ENCODE results near the gene BSN.
"Not testable (repeated sequence)": the region's sequence is repeated elsewhere in the genome, so short reads cannot be mapped to it uniquely, and the experiment has no call there.

The BSN gene

DNA sequence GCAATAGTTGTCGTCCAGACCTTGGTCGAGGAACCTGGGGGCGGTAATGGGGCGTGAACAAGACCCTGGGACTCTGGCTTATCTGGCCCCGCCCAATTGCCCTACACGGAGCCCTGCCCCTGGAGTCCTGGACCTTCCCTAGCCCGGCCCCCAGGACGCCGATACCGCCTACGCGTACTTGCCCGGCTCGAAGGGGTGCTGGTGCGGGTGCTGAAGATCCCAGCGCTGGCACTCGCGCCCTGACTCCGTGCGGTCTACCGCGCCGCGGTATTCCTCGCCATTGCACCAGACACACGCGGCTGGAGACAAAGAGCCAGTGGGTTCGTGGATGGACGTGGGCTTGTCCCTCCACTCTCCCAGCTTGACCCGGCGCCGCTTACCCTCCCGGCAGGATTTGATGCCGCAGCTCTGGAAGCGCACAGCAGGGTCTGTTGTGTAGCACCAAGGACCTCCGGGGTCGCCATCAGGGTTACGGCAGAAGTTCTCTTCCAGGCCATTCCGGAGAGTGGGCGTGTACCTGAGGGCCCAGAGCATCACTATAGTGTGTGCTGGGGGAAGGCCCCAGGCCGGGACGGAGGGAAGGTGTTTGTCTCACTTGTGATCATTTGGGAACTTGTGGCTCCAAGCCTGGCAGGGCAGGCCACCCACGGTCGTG, 132.6 kb downstream of the BSN start:
- 10 to 13% methylated on average over 30 to 34 of the region's 44 CpGs for WGBS, 2 experiments (ENCODE audit: insufficient coverage in 2 of 2)
- peak overlapping the region; percentile 39 for H3K4me3 ChIP-seq (ENCODE audit: extremely low read depth, insufficient read depth, low read length, poor library complexity, severe bottlenecking)
- not testable (repeated sequence) for H3K27ac ChIP-seq (ENCODE audit: low read depth, low read length, severe bottlenecking)

DNA sequence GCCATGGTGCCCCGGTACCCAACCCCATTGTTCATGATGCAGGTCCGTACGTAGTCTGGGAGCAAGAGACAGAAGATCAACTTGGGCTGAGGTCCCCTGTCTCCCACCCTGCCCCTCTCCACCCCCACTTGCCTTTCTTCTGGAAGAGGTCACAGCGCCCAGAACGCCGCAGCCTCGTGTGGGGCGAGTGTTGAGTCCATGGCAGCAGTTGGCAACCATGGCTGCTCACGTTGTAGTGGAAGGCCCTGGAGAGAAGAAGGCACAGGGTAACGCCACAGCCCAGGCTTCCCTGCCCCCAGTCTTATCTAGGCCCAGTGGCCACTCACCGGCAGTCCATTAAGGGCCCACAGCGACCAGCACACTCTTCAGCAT, 133.1 kb downstream of the BSN start:
- H3K4me1 ChIP-seq (ENCODE audit: control insufficient read depth, insufficient read depth, low read length, poor library complexity, severe bottlenecking); H3K9me3 ChIP-seq (ENCODE audit: control insufficient read depth, low read length); H3K27ac ChIP-seq (ENCODE audit: low read depth, low read length, severe bottlenecking): not testable (repeated sequence)
- peaks cover 15% of the 10 kb centered on the region for H3K36me3 ChIP-seq (ENCODE audit: control insufficient read depth, insufficient read depth, low read length)
- WGBS, 2 experiments (ENCODE audit: insufficient coverage in 2 of 2): 87 to 100% methylated on average over 2 to 5 of the region's 12 CpGs
- H3K4me3 ChIP-seq (ENCODE audit: extremely low read depth, insufficient read depth, low read length, poor library complexity, severe bottlenecking): peak overlapping the region; percentile 39

More for the DNA sequence above, 132.6 kb downstream of the BSN start:
- not testable (repeated sequence) for H3K4me1 ChIP-seq (ENCODE audit: control insufficient read depth, insufficient read depth, low read length, poor library complexity, severe bottlenecking); H3K9me3 ChIP-seq (ENCODE audit: control insufficient read depth, low read length)
- H3K36me3 ChIP-seq (ENCODE audit: control insufficient read depth, insufficient read depth, low read length): peaks cover 20% of the 10 kb centered on the region

DNA sequence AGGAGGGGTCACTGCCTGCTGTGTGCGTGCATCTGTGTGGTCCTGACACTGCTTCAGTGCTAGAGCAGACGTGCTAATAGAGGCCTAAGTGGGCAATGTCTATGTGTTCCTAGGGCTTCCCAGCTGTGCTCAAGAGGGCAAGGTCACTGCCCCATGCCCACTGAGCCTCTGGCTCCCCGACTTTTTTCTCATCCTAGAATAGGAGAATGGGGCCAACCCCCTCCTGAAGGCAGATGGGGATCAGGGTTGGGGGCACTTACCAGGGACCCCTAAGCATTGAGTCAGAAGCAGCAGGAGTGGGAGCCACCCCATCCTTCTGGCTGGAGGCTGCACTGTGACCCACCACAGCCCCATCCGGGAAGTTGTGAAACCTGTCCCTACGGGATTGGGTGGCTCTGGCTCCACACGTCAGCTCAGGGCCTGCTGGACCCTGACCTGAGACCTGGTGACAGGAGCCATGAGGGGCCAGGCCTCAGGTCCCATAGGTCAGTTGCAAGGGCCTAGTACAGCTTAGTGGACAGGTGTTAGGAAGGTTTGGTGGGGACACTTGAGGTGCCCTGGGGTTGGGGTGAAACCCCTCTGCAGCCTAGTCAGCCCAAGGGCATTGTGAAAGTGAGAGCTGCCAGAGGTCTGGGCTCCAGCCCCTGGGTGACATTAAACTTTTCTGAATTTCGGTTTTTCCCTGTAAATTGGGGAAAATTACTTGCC, 134.2 kb downstream of the BSN start:
- Histone ChIP-seq H3K4me3 (ENCODE audit: extremely low read depth, insufficient read depth, low read length, poor library complexity, severe bottlenecking) (peak overlapping the region; percentile 82), H3K27ac (ENCODE audit: low read depth, low read length, severe bottlenecking) (peak overlapping the region; percentile 10)
- WGBS, 2 experiments (ENCODE audit: insufficient coverage in 2 of 2): 100% methylated on average over 2 of the region's 7 CpGs
- H3K4me1 ChIP-seq (ENCODE audit: control insufficient read depth, insufficient read depth, low read length, poor library complexity, severe bottlenecking); H3K36me3 ChIP-seq (ENCODE audit: control insufficient read depth, insufficient read depth, low read length); H3K9me3 ChIP-seq (ENCODE audit: control insufficient read depth, low read length): not testable (repeated sequence)

DNA sequence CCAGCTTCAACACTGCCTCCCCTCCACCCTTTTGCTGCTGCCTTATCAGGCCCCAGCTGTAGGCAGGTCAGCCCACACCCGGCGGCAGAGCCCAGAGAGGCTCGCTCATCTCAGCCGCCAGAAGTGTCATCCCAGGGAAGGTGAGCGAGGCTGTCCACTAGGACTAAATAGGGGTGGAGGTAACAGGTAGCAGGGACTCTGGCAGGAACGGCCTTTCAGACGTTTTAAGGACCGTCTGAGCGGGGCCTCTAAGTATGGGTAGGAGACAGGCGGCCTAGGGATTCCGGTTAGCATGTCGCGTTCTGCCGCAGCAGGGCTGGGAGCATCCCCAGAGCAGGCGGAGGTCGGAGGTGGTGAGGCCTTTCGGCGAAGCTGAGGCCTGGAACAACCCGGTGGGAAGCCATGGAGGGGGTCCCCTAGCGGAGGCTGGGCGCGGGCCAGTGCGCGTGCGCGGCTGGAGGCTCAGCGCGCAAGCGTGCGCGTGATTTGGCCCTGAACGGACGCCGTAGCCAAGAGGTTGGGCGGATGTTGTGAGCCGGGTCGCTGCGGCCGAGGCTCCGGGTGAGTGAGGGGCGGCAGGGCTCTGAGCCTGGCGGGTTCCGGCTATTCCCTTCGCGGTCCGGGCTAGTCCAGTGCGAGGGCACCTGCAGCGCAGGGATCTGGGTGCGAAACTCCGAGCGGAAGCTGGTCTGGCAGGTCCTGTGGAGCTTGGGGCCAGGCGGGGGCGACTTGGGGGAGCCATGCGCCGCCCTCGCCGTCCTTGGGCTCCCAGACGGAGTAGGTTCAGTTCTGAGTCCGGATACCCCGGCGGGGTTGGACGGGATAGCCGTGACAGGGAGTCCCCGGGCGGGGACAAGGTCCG, 135.0 kb downstream of the BSN start, which contains the start of the genes MST1 and RNF123:
Gene MST1 (minus strand): TSS at position 429 of the 862 bp plus-strand sequence. CDS start 783 bp downstream, outside the sequence.
Gene RNF123 (plus strand): TSS at position 512 of the 862 bp plus-strand sequence. CDS start 1,609 bp downstream, outside the sequence.
- peak within 1 kb of the TSS; percentile 10 for H3K27ac ChIP-seq (ENCODE audit: low read depth, low read length, severe bottlenecking)

DNA sequence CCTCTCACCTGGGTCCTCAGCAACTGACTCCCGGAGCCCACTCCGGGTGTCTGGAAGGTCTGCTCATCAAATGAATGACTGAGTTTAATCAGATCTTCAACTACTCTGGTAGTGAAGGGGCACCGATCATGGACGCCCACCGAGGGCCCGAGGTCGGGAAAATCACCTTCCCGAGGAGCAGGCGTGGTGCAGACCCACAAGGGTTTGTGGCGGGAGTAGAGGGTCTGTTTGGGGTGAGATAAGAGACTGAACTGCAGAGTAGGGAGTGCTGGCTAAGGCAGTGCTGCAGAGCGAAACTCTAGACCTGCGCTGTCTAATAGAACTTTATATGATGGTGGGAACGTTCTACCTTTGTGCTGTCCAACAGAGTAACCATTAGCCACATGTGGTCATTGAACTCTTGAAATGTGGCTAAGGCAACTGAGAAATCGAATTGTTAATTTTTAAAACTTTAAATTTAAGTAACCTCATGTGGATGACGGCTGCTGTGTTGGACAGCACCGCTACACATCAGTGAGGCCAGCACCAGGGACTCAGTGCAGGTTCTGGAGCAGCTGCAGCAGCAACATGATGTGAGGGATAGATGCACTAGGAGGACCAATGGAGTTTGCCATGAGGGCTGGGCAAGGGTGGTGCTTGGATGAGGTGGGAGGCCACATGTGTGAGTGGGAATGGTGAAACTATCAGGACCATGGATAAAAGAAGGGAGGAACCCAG, 135.8 kb downstream of the BSN start:
- not testable (repeated sequence) for H3K9me3 ChIP-seq (ENCODE audit: control insufficient read depth, low read length); H3K36me3 ChIP-seq (ENCODE audit: control insufficient read depth, insufficient read depth, low read length); H3K4me1 ChIP-seq (ENCODE audit: control insufficient read depth, insufficient read depth, low read length, poor library complexity, severe bottlenecking); H3K27ac ChIP-seq (ENCODE audit: low read depth, low read length, severe bottlenecking)
- peak overlapping the region; percentile 82 for H3K4me3 ChIP-seq (ENCODE audit: extremely low read depth, insufficient read depth, low read length, poor library complexity, severe bottlenecking)
- WGBS, 2 experiments (ENCODE audit: insufficient coverage in 2 of 2): 18 to 25% methylated on average over 9 to 15 of the region's 16 CpGs

More for the DNA sequence above, 135.0 kb downstream of the BSN start, which contains the start of the genes MST1 and RNF123:
- Histone ChIP-seq H3K4me3 (ENCODE audit: extremely low read depth, insufficient read depth, low read length, poor library complexity, severe bottlenecking) (peak within 1 kb of the TSS; percentile 82), H3K4me1 (ENCODE audit: control insufficient read depth, insufficient read depth, low read length, poor library complexity, severe bottlenecking) (no peaks in the 10 kb centered on the region), H3K9me3 (ENCODE audit: control insufficient read depth, low read length) (no peaks in the 10 kb centered on the region), H3K36me3 (ENCODE audit: control insufficient read depth, insufficient read depth, low read length) (no peaks in the 10 kb centered on the region)
- WGBS, 2 experiments (ENCODE audit: insufficient coverage in 2 of 2): 3% methylated on average over 45 to 52 of the region's 66 CpGs

DNA sequence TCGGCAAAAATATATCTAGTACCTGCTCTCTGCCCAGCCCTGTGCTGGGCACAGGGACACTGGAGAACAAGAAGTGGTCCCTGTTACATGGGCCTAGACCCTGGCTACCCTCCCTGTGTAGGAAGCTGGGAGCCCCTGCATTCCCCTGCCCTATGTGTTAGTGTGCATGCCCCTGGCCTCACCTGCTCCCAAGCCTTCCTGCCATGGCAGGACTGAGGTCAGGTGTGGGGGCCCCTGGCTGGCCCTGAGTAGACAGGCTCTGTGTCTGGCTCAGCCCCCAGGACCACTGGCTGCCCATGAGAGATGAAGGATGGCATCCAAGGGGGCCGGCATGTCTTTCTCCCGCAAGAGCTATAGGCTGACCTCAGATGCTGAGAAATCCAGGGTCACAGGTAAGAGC, 136.6 kb downstream of the BSN start:
- 95 to 96% methylated on average over 2 to 3 of the region's 3 CpGs for WGBS, 2 experiments (ENCODE audit: insufficient coverage in 2 of 2)
- H3K4me1 ChIP-seq (ENCODE audit: control insufficient read depth, insufficient read depth, low read length, poor library complexity, severe bottlenecking); H3K4me3 ChIP-seq (ENCODE audit: extremely low read depth, insufficient read depth, low read length, poor library complexity, severe bottlenecking); H3K27ac ChIP-seq (ENCODE audit: low read depth, low read length, severe bottlenecking); H3K9me3 ChIP-seq (ENCODE audit: control insufficient read depth, low read length); H3K36me3 ChIP-seq (ENCODE audit: control insufficient read depth, insufficient read depth, low read length): not testable (repeated sequence)

DNA sequence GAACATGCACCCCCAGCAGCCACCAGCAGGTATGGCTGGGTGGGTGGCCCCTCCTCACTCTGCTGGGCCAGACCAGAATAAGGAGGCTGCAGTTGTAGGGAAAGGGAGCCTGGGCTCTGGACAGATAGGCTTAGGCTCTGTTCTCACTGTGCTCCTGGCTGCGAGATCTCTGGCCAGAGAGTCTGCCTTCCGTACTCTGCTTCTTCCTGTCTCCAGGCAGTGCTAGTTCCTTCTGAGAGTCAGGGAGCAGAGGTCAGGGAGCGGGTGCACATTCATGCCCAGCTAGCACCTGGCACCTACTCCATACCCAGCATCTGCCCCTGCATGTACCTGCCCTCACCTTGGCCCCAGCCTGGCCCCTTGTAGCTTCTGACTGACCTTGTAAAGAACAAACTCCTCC, 137.2 kb downstream of the BSN start:
- not testable (repeated sequence) for H3K9me3 ChIP-seq (ENCODE audit: control insufficient read depth, low read length); H3K4me1 ChIP-seq (ENCODE audit: control insufficient read depth, insufficient read depth, low read length, poor library complexity, severe bottlenecking); H3K27ac ChIP-seq (ENCODE audit: low read depth, low read length, severe bottlenecking); H3K36me3 ChIP-seq (ENCODE audit: control insufficient read depth, insufficient read depth, low read length); H3K4me3 ChIP-seq (ENCODE audit: extremely low read depth, insufficient read depth, low read length, poor library complexity, severe bottlenecking)
- 88 to 91% methylated on average over 2 to 3 of the region's 3 CpGs for WGBS, 2 experiments (ENCODE audit: insufficient coverage in 2 of 2)

DNA sequence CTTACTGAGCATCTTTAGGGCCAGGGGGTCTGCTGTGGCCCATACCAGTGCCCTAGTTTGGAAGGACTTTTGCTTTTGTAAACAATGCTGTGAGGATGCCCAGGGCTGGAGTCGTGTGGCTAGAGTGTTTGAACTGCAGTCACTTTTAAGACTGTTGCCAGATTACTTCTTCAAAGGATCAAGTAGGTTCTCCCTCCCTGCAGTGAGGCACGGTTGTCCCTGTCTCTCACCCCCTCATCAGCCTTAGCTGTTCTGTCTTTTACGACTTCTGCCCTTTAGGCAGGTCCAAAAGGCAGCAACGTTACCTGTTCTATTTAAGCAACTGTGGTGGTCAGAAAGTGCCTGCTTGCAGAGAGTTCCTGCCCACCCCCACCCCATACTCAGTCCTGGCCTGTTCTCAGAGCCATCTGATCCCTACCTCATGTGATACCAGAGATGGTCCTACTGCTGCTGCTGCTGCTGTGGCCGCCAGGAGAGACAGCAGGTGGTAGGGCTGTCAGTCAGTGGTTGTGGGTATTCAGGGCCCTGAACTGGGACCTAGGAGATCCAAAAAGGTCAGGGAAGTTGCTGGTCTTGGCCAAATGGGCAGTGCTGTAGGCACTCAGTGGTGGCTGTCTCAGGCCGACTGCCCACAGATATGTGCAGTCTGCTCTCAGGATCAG, 140.3 kb downstream of the BSN start:
- not testable (repeated sequence) for H3K9me3 ChIP-seq (ENCODE audit: control insufficient read depth, low read length); H3K4me1 ChIP-seq (ENCODE audit: control insufficient read depth, insufficient read depth, low read length, poor library complexity, severe bottlenecking); H3K36me3 ChIP-seq (ENCODE audit: control insufficient read depth, insufficient read depth, low read length); H3K4me3 ChIP-seq (ENCODE audit: extremely low read depth, insufficient read depth, low read length, poor library complexity, severe bottlenecking); H3K27ac ChIP-seq (ENCODE audit: low read depth, low read length, severe bottlenecking)
- 76% methylated on average over 3 to 5 of the region's 6 CpGs for WGBS, 2 experiments (ENCODE audit: insufficient coverage in 2 of 2)

DNA sequence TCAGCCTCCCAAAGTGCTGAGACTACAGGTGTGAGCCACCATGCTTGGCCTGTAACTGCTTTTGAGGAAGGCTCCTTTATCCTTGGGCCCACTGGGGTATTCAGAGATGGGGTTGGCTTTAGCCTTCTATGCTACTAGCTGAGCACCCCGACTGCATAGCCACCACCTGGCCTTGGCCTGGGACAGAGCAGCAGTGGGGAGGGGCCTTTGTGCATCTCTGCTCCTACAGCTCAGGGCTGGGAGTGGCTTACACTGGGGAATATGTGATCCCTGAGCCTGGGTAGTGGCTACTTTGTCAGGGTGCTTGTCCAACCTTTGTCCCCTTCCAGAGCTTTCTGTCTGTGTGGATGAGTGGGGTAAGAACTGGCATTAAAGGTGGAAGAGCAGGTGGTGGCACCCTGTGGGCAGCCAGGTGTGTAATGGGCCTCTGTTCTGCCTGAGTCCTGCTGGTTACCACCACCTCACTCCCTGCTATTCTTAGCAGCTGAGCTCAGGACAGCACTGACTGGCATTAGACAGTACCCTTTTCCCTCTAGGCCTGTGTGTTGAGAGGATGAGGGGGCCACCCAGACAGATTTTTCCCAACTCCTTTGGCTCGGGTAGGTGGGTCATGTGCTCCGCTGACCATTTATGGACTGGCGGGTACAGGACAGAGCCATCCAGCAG, 141.2 kb downstream of the BSN start:
- H3K9me3 ChIP-seq (ENCODE audit: control insufficient read depth, low read length): not testable (repeated sequence)

More for the DNA sequence above, 141.2 kb downstream of the BSN start:
- not testable (repeated sequence) for H3K4me1 ChIP-seq (ENCODE audit: control insufficient read depth, insufficient read depth, low read length, poor library complexity, severe bottlenecking); H3K4me3 ChIP-seq (ENCODE audit: extremely low read depth, insufficient read depth, low read length, poor library complexity, severe bottlenecking); H3K27ac ChIP-seq (ENCODE audit: low read depth, low read length, severe bottlenecking)
- 90 to 100% methylated on average over 1 to 3 of the region's 4 CpGs for WGBS, 2 experiments (ENCODE audit: insufficient coverage in 2 of 2)
- H3K36me3 ChIP-seq (ENCODE audit: control insufficient read depth, insufficient read depth, low read length): peaks cover 12% of the 10 kb centered on the region

Measured in mesodermal cell (in vitro differentiated cells).